GM12878 (cell line): ENCODE data around the gene FLNC.

Source experiments
- ATF7 ChIP-seq: fragments of 450-650 bp; IDR thresholded peaks from 2 replicates; pipeline ENCODE4 v1.6.1; 2016; ENCODE audit warnings: low read depth, mild to moderate bottlenecking
- BHLHE40 ChIP-seq, 2 experiments: fragments of 450-650 bp in 1 of 2; IDR thresholded peaks; 2 replicates each; pipeline ENCODE4 v1.6.1; 2011 to 2017; ENCODE audit warnings: low read depth in 2 of 2, borderline replicate concordance in 1 of 2, improper control_type of control experiment in 1 of 2, low read length in 1 of 2, mild to moderate bottlenecking in 1 of 2
- CHD2 ChIP-seq: IDR thresholded peaks from 2 replicates; pipeline ENCODE4 v1.6.1; 2011; ENCODE audit warnings: low read depth, low read length, improper control_type of control experiment, borderline replicate concordance
- FOS ChIP-seq: IDR thresholded peaks from 3 replicates; pipeline ENCODE4 v1.6.1; 2011; ENCODE audit warnings: borderline replicate concordance; ENCODE audit not compliant: insufficient read length; ENCODE audit errors: extremely low read depth
- HDAC2 ChIP-seq: fragments of 200-600 bp; sonication (generic); IDR thresholded peaks from 2 replicates; pipeline ENCODE4 v1.6.1; 2017
- HDAC6 ChIP-seq: fragments of 200-600 bp; sonication (generic); IDR thresholded peaks from one replicate; pipeline ENCODE4 v1.8.0; 2017; ENCODE audit warnings: antibody characterized with exemption; ENCODE audit not compliant: unreplicated experiment
- HDGF ChIP-seq: fragments of 450-650 bp; IDR thresholded peaks from 2 replicates; pipeline ENCODE4 v1.6.1; 2016; ENCODE audit warnings: antibody characterized with exemption
- KAT2A ChIP-seq: conservative IDR thresholded peaks from 2 replicates; pipeline ENCODE4 v1.6.1; 2011; ENCODE audit warnings: low read depth, low read length; ENCODE audit not compliant: control insufficient read depth
- POLR2A ChIP-seq: IDR thresholded peaks from 2 replicates; pipeline ENCODE4 v1.6.1; 2011; ENCODE audit warnings: low read depth, mild to moderate bottlenecking, low read length
- YY1 ChIP-seq: IDR thresholded peaks from 2 replicates; pipeline ENCODE4 v1.6.1; 2011; ENCODE audit warnings: low read depth, mild to moderate bottlenecking, low read length
- TF ChIP-seq, protein P1 (sequence below), 3 experiments: IDR thresholded peaks in 2 of 3; conservative IDR thresholded peaks in 1 of 3; 2 replicates each; pipeline ENCODE4 v1.5.1; 2011; ENCODE audit warnings: low read depth in 3 of 3, low read length in 3 of 3, mild to moderate bottlenecking in 3 of 3, control low read depth in 2 of 3, moderate library complexity in 2 of 3, inconsistent platforms in 1 of 3, mixed read lengths in 1 of 3; ENCODE audit not compliant: control insufficient read depth in 2 of 3, insufficient read depth in 1 of 3; ENCODE audit errors: extremely low read depth in 1 of 3
- TF ChIP-seq, protein P2 (sequence below): fragments of 450-650 bp; formaldehyde crosslinking; IDR thresholded peaks from 2 replicates; pipeline ENCODE4 v1.5.0; 2022; ENCODE audit warnings: mild to moderate bottlenecking, missing genetic modification characterization

DNA sequence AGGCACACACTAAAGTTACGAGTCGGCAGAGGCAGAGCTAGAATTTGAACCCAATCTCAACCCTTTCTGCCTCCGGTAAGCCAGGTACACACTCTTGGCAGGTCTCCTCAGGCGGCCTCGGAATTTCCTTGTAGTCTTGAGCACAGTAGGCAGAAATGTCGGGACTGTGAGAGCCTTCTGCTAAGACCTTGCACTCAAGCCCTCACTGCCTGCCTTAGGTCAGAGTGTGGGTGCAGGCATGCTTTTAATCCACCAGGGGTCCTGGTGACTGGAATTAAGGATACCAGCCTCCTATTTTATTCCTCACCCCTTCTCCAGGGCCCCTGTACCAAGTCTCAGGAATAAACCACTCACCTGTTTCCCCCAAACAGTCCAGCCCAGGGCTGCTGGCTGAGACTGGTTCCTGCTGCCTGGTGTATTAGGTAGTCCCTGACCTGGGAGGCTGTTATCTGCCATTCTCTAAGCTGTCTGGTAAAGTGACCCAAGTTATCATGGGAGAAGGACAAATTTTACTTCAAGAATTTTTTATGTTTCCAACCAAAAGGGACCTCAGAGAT, 33.3 kb downstream of the FLNC start:
- TF ChIP-seq, protein P1, sequence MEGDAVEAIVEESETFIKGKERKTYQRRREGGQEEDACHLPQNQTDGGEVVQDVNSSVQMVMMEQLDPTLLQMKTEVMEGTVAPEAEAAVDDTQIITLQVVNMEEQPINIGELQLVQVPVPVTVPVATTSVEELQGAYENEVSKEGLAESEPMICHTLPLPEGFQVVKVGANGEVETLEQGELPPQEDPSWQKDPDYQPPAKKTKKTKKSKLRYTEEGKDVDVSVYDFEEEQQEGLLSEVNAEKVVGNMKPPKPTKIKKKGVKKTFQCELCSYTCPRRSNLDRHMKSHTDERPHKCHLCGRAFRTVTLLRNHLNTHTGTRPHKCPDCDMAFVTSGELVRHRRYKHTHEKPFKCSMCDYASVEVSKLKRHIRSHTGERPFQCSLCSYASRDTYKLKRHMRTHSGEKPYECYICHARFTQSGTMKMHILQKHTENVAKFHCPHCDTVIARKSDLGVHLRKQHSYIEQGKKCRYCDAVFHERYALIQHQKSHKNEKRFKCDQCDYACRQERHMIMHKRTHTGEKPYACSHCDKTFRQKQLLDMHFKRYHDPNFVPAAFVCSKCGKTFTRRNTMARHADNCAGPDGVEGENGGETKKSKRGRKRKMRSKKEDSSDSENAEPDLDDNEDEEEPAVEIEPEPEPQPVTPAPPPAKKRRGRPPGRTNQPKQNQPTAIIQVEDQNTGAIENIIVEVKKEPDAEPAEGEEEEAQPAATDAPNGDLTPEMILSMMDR (IDR thresholded peaks at IDR 0.05 in 2 of 3, conservative IDR thresholded peaks at IDR 0.05 in 1 of 3; ENCODE audit: control insufficient read depth in 2 of 3, extremely low read depth in 1 of 3, insufficient read depth in 1 of 3, low read depth in 3 of 3, low read length in 3 of 3) = peak; percentile 44 to 61 (median 61)
- no peak for TF ChIP-seq BHLHE40 (IDR thresholded peaks at IDR 0.05; ENCODE audit: borderline replicate concordance in 1 of 2, low read depth in 2 of 2, low read length in 1 of 2)
- TF ChIP-seq CHD2 = no peak
- TF ChIP-seq HDAC2 = no peak
- no peak for TF ChIP-seq ATF7
- TF ChIP-seq POLR2A = no peak
- TF ChIP-seq FOS = no peak
- TF ChIP-seq, protein P2, sequence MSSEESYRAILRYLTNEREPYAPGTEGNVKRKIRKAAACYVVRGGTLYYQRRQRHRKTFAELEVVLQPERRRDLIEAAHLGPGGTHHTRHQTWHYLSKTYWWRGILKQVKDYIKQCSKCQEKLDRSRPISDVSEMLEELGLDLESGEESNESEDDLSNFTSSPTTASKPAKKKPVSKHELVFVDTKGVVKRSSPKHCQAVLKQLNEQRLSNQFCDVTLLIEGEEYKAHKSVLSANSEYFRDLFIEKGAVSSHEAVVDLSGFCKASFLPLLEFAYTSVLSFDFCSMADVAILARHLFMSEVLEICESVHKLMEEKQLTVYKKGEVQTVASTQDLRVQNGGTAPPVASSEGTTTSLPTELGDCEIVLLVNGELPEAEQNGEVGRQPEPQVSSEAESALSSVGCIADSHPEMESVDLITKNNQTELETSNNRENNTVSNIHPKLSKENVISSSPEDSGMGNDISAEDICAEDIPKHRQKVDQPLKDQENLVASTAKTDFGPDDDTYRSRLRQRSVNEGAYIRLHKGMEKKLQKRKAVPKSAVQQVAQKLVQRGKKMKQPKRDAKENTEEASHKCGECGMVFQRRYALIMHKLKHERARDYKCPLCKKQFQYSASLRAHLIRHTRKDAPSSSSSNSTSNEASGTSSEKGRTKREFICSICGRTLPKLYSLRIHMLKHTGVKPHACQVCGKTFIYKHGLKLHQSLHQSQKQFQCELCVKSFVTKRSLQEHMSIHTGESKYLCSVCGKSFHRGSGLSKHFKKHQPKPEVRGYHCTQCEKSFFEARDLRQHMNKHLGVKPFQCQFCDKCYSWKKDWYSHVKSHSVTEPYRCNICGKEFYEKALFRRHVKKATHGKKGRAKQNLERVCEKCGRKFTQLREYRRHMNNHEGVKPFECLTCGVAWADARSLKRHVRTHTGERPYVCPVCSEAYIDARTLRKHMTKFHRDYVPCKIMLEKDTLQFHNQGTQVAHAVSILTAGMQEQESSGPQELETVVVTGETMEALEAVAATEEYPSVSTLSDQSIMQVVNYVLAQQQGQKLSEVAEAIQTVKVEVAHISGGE (CRISPR knock-in tag) = no peak
- no peak for TF ChIP-seq HDGF
- TF ChIP-seq YY1 = 0 out of 2 replicates have a peak, but pooled peaks have one; percentile 43
- no peak for TF ChIP-seq KAT2A
- TF ChIP-seq HDAC6 = no peak
